Stimulated activated CD4-positive, alpha-beta T cell treated with anti-CD3 and anti-CD28 coated beads, Interleukin-1b, Interleukin-23, amount 100 ng/mL, for 1 hour (primary cell): ENCODE data around the gene DAP.

ENCODE experiments used
- DNase-seq, 2 donors: peaks; one replicate each; pipeline ENCODE4 v3.0.0-alpha.2; 2020; ENCODE audit warnings: low read depth in 2 of 2

Gene DAP

GRCh38 chr5:10760921-10761184 lies 181 bp downstream of the DAP start:
- no peak for DNase-seq

GRCh38 chr5:10760096-10760920 lies 726 bp downstream of the DAP start:
- peak in 1 of 2 donors; percentile 6 for DNase-seq

- DNase-seq, result no peak
These were observed 1.9 kb downstream of the DAP start for GRCh38 chr5:10759111-10759510.

GRCh38 chr5:10757922-10758555 lies 3.0 kb downstream of the DAP start:
- no peak for DNase-seq

GRCh38 chr5:10757043-10757442 lies 4.0 kb downstream of the DAP start:
- DNase-seq, result no peak

- no peak for DNase-seq
These were observed 4.5 kb downstream of the DAP start for GRCh38 chr5:10756549-10756948.

- DNase-seq, result no peak
These were observed 7.9 kb downstream of the DAP start for GRCh38 chr5:10753178-10753577.

GRCh38 chr5:10752451-10752850 lies 8.6 kb downstream of the DAP start:
- no peak for DNase-seq

GRCh38 chr5:10750909-10751308 lies 10.1 kb downstream of the DAP start:
- DNase-seq, result no peak

- no peak for DNase-seq
These were observed 13.1 kb downstream of the DAP start for GRCh38 chr5:10747678-10748622.

GRCh38 chr5:10746711-10747110 lies 14.3 kb downstream of the DAP start:
- DNase-seq, result no peak

- no peak for DNase-seq
These were observed 15.9 kb downstream of the DAP start for GRCh38 chr5:10745133-10745532.

GRCh38 chr5:10744681-10745080 lies 16.4 kb downstream of the DAP start:
- DNase-seq, result no peak

- no peak for DNase-seq
These were observed 17.1 kb downstream of the DAP start for GRCh38 chr5:10743951-10744350.

- no peak for DNase-seq
These were observed 17.5 kb downstream of the DAP start for GRCh38 chr5:10743526-10743925.

GRCh38 chr5:10741661-10742060 lies 19.4 kb downstream of the DAP start:
- DNase-seq, result no peak

GRCh38 chr5:10740384-10740783 lies 20.6 kb downstream of the DAP start:
- DNase-seq, result no peak

GRCh38 chr5:10737880-10738279 lies 23.2 kb downstream of the DAP start:
- no peak for DNase-seq

- no peak for DNase-seq
These were observed 24.2 kb downstream of the DAP start for GRCh38 chr5:10736808-10737207.

- no peak for DNase-seq
These were observed 24.7 kb downstream of the DAP start for GRCh38 chr5:10736354-10736753.

GRCh38 chr5:10735569-10736276 lies 25.3 kb downstream of the DAP start:
- no peak for DNase-seq
